Mesothelial cell of epicardium (in vitro differentiated cells): ENCODE measurements around the gene ADIPOQ. TPM values are rescaled to one million over a fixed set of nuclear protein-coding genes. Genes with fewer than 3 reads are reported as not detected.
"Not testable (repeated sequence)": the region's sequence is repeated elsewhere in the genome, so short reads cannot be mapped to it uniquely, and the experiment has no call there.

Source experiments
- DNase-seq, 2 experiments: peaks; one replicate each; pipeline ENCODE4 v3.0.0; 2021; ENCODE audit warnings: low spot score in 2 of 2; ENCODE audit not compliant: unreplicated experiment in 2 of 2
- H3K27ac Mint-ChIP-seq: 2 replicates; pipeline ENCODE4 v1.8.0; 2021; ENCODE audit warnings: mixed read lengths
- H3K27me3 Mint-ChIP-seq: 2 replicates; pipeline ENCODE4 v1.8.0; 2021; ENCODE audit warnings: low read depth, mixed read lengths
- H3K36me3 Mint-ChIP-seq: 2 replicates; pipeline ENCODE4 v1.8.0; 2021; ENCODE audit warnings: mixed read lengths
- H3K4me1 Mint-ChIP-seq: 2 replicates; pipeline ENCODE4 v1.8.0; 2021; ENCODE audit warnings: mixed read lengths
- H3K4me3 Mint-ChIP-seq: 2 replicates; pipeline ENCODE4 v1.8.0; 2021; ENCODE audit warnings: mild to moderate bottlenecking, moderate library complexity, mixed read lengths
- H3K9me3 Mint-ChIP-seq: 2 replicates; pipeline ENCODE4 v1.8.0; 2021; ENCODE audit warnings: mixed read lengths
- total RNA-seq: library from RNA; stranded (reverse); gene quantifications from 3 replicates; pipeline ENCODE4 v1.2.1, GENCODE V29; 2021
- TF ChIP-seq, protein P1 (sequence below): fragments of 200-600 bp; sonication (generic); IDR thresholded peaks from one replicate; pipeline ENCODE4 v1.5.0; 2021; ENCODE audit warnings: antibody characterized with exemption; ENCODE audit not compliant: unreplicated experiment

ADIPOQ gene
- not detected in 3 replicates for total RNA-seq

DNA sequence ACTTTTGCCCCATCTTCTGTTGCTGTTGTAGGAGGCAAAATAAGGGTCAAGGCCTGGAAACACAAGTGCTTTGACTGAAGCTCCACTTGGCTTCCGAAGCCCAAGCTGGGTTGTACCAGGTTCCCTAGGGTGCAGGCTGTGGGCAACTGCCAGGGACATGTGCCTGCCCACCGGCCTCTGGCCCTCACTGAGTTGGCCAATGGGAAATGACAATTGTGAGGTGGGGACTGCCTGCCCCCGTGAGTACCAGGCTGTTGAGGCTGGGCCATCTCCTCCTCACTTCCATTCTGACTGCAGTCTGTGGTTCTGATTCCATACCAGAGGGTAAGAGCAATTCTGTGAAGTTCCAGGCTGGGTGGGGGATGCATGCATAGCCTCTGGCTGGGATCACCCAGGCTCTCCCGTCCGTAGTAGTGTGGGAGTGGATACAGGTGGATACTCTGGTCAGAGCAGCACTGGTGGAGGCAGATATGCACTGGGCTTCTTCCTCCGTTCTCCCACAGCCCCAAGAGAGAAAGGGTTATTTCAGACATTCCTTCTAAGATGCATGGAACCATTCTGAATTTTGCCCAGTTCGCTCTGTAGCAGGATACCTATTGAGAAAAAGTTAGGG lies at the start of gene ADIPOQ:
Gene ADIPOQ (plus strand): TSS at position 285 of the 613 bp plus-strand sequence. CDS start 10,349 bp downstream, outside the sequence.
- Mint-ChIP-seq H3K27me3 (peaks cover 19% of the 10 kb centered on the region), H3K4me3 (no peak within 1 kb of the TSS), H3K9me3 (no peaks in the 10 kb centered on the region), H3K27ac (no peak within 1 kb of the TSS), H3K36me3 (no peaks in the 10 kb centered on the region), H3K4me1 (peaks cover 5% of the 10 kb centered on the region)
- DNase-seq = no peak
- TF ChIP-seq, protein P1, sequence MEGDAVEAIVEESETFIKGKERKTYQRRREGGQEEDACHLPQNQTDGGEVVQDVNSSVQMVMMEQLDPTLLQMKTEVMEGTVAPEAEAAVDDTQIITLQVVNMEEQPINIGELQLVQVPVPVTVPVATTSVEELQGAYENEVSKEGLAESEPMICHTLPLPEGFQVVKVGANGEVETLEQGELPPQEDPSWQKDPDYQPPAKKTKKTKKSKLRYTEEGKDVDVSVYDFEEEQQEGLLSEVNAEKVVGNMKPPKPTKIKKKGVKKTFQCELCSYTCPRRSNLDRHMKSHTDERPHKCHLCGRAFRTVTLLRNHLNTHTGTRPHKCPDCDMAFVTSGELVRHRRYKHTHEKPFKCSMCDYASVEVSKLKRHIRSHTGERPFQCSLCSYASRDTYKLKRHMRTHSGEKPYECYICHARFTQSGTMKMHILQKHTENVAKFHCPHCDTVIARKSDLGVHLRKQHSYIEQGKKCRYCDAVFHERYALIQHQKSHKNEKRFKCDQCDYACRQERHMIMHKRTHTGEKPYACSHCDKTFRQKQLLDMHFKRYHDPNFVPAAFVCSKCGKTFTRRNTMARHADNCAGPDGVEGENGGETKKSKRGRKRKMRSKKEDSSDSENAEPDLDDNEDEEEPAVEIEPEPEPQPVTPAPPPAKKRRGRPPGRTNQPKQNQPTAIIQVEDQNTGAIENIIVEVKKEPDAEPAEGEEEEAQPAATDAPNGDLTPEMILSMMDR = no peak

DNA sequence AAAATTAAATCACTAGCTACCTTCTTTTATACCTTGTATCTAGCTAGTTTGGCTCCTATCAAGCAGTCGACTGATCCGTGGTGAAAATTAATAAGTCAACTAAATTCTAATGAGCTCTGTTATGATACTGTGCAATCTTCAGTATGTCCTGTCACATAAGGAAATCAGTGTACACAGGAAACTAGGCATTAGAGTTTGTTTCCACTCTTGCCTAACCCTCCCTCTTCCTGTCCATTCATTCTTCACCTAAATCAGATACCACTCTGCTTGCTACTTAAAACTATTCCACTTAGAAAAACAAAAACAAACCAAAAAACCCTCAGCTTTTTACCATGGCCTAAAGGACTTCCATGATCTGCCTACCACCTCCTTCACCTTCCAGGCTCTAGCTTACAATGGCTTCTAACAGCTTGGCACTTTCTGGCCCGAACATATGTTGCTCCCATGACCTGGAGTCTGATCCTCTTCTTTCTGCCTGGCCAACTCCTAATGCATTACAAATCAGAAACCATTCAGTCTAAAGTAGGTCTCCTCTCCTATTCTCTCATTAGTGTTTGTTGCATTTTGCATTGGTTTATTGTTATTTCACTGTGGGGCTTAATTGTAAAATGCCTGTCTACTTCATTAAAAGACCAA lies 44.2 kb upstream of the ADIPOQ start:
- Mint-ChIP-seq H3K4me3 (no peak overlapping the region), H3K36me3 (peaks cover 22% of the 10 kb centered on the region), H3K27me3 (no peaks in the 10 kb centered on the region), H3K9me3 (no peaks in the 10 kb centered on the region), H3K27ac (no peak overlapping the region), H3K4me1 (no peaks in the 10 kb centered on the region)
- TF ChIP-seq, protein P1 = no peak
- DNase-seq = no peak

DNA sequence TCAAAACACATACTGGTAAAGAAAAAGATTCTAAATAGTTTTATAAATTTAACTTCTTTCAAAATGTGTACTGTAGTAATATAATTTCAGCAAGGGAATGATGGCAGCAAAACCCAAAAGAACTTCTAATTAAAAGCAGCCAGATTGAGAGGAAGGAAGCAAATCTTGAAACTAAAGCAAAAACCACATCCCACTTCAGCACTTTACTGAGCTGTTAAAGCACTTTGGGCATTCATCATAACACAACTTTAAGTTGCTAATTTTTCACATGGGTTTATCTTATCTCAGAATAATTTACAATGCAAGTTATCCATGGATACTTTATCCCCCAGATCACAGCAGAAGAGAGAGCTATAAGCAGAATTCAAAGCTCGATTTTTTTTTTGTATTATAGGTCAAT lies 42.2 kb upstream of the ADIPOQ start:
- H3K4me3 Mint-ChIP-seq = no peak overlapping the region
- H3K27ac Mint-ChIP-seq = no peak overlapping the region
- peaks cover under 1% of the 10 kb centered on the region for H3K4me1 Mint-ChIP-seq
- no peaks in the 10 kb centered on the region for H3K27me3 Mint-ChIP-seq
- TF ChIP-seq, protein P1 = no peak
- H3K9me3 Mint-ChIP-seq = no peaks in the 10 kb centered on the region
- no peak for DNase-seq
- H3K36me3 Mint-ChIP-seq = peaks cover 12% of the 10 kb centered on the region

DNA sequence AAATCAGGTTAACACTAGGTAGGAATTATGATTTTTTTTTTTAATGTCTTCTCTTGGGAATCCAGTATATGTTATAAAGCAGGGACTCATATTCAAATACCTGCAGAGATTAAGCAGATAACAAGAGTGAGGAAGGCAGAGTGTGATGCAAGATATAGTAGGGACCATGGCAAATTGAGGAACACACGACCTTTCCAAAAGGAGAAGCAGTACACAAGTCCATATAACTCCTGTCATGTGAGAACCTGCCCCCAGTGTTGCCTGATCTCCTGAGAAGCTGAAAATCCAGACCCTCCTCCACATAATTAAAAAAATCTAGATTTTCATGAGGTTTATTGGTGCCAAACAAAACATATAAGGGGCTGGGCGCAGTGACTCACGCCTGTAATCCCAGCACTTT lies 39.8 kb upstream of the ADIPOQ start:
- no peaks in the 10 kb centered on the region for H3K27me3 Mint-ChIP-seq
- H3K4me3 Mint-ChIP-seq = no peak overlapping the region
- H3K4me1 Mint-ChIP-seq = peaks cover 12% of the 10 kb centered on the region
- H3K36me3 Mint-ChIP-seq = peaks cover 12% of the 10 kb centered on the region
- H3K9me3 Mint-ChIP-seq = no peaks in the 10 kb centered on the region
- H3K27ac Mint-ChIP-seq = no peak overlapping the region
- no peak for DNase-seq
- TF ChIP-seq, protein P1 = no peak

DNA sequence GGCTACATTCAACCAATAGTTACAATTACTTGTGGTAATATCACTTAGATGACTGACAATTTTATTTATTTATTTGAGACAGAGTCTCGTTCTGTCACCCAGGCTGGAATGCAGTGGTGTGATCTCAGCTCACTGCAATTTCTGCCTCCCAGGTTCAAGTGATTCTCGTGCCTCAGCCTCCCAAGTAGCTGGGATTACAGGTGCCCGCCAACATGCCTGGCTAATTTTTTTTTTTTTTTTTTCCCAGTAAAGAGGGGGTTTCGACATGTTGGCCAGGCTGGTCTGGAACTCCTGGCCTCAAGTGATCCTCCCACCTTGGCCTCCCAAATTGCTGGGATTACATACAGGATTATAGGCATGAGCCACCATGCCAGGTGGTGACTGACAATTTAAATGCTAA lies 39.1 kb upstream of the ADIPOQ start:
- peaks cover 12% of the 10 kb centered on the region for H3K36me3 Mint-ChIP-seq
- not testable (repeated sequence) for H3K9me3 Mint-ChIP-seq, H3K27ac Mint-ChIP-seq, DNase-seq, H3K4me3 Mint-ChIP-seq, H3K27me3 Mint-ChIP-seq
- H3K4me1 Mint-ChIP-seq = peaks cover 12% of the 10 kb centered on the region

DNA sequence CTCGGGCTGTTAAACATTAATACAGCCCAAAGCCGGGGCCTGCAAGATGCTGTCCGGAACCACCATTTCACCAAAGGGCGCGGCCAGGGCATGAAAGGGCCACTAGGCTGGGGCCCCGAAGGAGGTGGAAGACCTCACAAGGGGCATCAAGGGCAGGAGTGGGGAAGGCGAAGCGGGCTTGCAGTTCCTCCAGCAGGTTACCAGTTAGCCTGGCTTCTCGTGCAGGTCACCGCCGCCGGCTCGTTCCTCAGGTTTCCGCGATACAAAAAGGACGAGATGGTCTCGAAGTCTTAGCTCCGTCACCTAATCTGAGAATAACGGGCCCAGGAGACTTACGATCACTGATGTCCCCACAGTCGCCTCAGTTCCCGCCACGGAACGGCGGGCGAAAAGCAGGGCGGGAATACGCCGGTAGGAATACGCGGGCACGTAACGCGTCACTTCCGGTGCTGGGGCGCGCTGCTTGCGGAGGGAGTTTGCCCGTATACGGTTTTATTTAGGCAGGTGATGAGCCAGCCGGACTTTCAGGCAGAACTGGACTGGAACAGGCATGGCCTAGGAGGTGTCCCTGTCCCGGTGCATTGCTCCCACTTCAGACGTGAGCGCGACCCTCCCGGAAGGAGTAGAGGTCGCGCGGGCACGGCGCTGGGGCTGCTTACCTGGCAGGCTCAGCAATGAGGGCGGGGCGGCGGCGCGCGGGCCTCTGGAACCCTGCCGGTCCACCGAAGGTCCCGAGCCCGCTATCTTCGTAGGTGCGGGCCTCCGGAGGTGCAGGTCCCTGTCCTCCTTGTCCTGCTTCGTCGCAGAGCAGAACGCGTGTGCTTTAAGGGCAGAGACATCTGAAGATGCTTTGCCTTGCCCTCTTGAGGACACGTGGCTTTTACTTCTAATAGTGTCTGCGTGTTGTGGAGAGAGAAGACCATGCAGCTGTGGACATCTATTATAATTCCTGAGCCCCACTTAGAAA lies 36.1 kb upstream of the ADIPOQ start, which contains the start of gene RFC4:
Gene RFC4 (minus strand): TSS at position 394 of the 967 bp plus-strand sequence. CDS start 1,769 bp downstream, outside the sequence.
- peak; percentile 54 to 81 for DNase-seq
- Mint-ChIP-seq H3K4me3 (peak within 1 kb of the TSS; percentile 94), H3K9me3 (no peaks in the 10 kb centered on the region), H3K4me1 (peaks cover 12% of the 10 kb centered on the region), H3K36me3 (peaks cover 4% of the 10 kb centered on the region), H3K27me3 (no peaks in the 10 kb centered on the region), H3K27ac (peak within 1 kb of the TSS; percentile 90)
- TF ChIP-seq, protein P1 = no peak
